Liver (tissue), 3 donors: ENCODE data around the gene COMMD10.

Experiments
- ATF3 ChIP-seq: IDR thresholded peaks from 2 replicates; pipeline ENCODE4 v1.6.1; 2016; ENCODE audit warnings: antibody characterized with exemption
- GABPA ChIP-seq, 2 donors: IDR thresholded peaks in 1 of 2; conservative IDR thresholded peaks in 1 of 2; 2 replicates each; pipeline ENCODE4 v1.6.1; 2016; ENCODE audit warnings: antibody characterized with exemption in 2 of 2, mild to moderate bottlenecking in 1 of 2, moderate library complexity in 1 of 2
- RAD21 ChIP-seq, 2 donors: IDR thresholded peaks; 2 replicates each; pipeline ENCODE4 v1.6.1; 2016; ENCODE audit warnings: antibody characterized with exemption in 2 of 2, mild to moderate bottlenecking in 2 of 2
- REST ChIP-seq: IDR thresholded peaks from 2 replicates; pipeline ENCODE4 v1.6.1; 2016; ENCODE audit warnings: antibody characterized with exemption, mild to moderate bottlenecking
- SP1 ChIP-seq: IDR thresholded peaks from 2 replicates; pipeline ENCODE4 v1.6.1; 2018; ENCODE audit warnings: antibody characterized with exemption, mild to moderate bottlenecking
- TAF1 ChIP-seq: conservative IDR thresholded peaks from 2 replicates; pipeline ENCODE4 v1.6.1; 2016; ENCODE audit warnings: antibody characterized with exemption, mild to moderate bottlenecking
- TF ChIP-seq, protein P1 (sequence below): fragments of 150-350 bp; IDR thresholded peaks from 2 replicates; pipeline ENCODE4 v1.5.1; 2017; ENCODE audit warnings: improper control_type of control experiment, low read depth, low read length; ENCODE audit not compliant: missing input control
- TF ChIP-seq, protein P2 (sequence below): IDR thresholded peaks from 2 replicates; pipeline ENCODE4 v1.6.1; 2016; ENCODE audit warnings: antibody characterized with exemption
- donor health status: healthy.
- donor health status: healthy.

GRCh38 chr5:116231288-116231687, 146.5 kb downstream of the COMMD10 start:
- TF ChIP-seq, protein P1, sequence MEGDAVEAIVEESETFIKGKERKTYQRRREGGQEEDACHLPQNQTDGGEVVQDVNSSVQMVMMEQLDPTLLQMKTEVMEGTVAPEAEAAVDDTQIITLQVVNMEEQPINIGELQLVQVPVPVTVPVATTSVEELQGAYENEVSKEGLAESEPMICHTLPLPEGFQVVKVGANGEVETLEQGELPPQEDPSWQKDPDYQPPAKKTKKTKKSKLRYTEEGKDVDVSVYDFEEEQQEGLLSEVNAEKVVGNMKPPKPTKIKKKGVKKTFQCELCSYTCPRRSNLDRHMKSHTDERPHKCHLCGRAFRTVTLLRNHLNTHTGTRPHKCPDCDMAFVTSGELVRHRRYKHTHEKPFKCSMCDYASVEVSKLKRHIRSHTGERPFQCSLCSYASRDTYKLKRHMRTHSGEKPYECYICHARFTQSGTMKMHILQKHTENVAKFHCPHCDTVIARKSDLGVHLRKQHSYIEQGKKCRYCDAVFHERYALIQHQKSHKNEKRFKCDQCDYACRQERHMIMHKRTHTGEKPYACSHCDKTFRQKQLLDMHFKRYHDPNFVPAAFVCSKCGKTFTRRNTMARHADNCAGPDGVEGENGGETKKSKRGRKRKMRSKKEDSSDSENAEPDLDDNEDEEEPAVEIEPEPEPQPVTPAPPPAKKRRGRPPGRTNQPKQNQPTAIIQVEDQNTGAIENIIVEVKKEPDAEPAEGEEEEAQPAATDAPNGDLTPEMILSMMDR = no peak
- TF ChIP-seq GABPA (IDR thresholded peaks at IDR 0.05 in 1 of 2, conservative IDR thresholded peaks at IDR 0.05 in 1 of 2) (no peak), TAF1 (no peak), SP1 (no peak), ATF3 (no peak), RAD21 (IDR thresholded peaks at IDR 0.05) (no peak), REST (no peak)
- TF ChIP-seq, protein P2, sequence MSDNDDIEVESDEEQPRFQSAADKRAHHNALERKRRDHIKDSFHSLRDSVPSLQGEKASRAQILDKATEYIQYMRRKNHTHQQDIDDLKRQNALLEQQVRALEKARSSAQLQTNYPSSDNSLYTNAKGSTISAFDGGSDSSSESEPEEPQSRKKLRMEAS = no peak
